Astrocyte (in vitro differentiated cells and primary cell): Measurements from ENCODE around the gene CMSS1. TPM values are rescaled to one million over a fixed set of nuclear protein-coding genes. Genes with fewer than 3 reads are reported as not detected.
A peak's percentile ranks its signal among the peaks of the same experiment; 100 is the strongest.

Source experiments
- DNase-seq: peaks from one replicate; pipeline ENCODE4 v3.0.0-alpha.2; 2010; ENCODE audit warnings: low read depth
- FAIRE-seq: peaks from 2 replicates; lab custom pipeline; 2011; peaks lifted over from hg19 to GRCh38; lab: Jason Lieb, UNC
- H2AFZ ChIP-seq: 2 replicates; pipeline ENCODE4 v1.6.0; 2012; ENCODE audit warnings: low read depth, low read length, inconsistent platforms
- H3K27ac ChIP-seq: 2 replicates; pipeline ENCODE4 v1.5.1; 2011; ENCODE audit warnings: low read depth, low read length, inconsistent platforms
- H3K27me3 ChIP-seq: 2 replicates; pipeline ENCODE4 v1.6.0; 2011; ENCODE audit warnings: low read length, inconsistent platforms; ENCODE audit not compliant: insufficient read depth
- H3K36me3 ChIP-seq: 2 replicates; pipeline ENCODE4 v1.5.1; 2011; ENCODE audit warnings: low read length, inconsistent platforms; ENCODE audit not compliant: insufficient read depth
- H3K4me1 ChIP-seq: 2 replicates; pipeline ENCODE4 v1.5.1; 2011; ENCODE audit warnings: low read length, inconsistent platforms; ENCODE audit not compliant: insufficient read depth
- H3K4me2 ChIP-seq: 2 replicates; pipeline ENCODE4 v1.6.0; 2012; ENCODE audit warnings: low read length, inconsistent platforms
- H3K4me3 ChIP-seq: 2 replicates; pipeline ENCODE4 v1.5.1; 2011; ENCODE audit warnings: low read depth, mild to moderate bottlenecking, low read length, inconsistent platforms; ENCODE audit not compliant: insufficient read depth
- H3K79me2 ChIP-seq: 2 replicates; pipeline ENCODE4 v1.6.0; 2012; ENCODE audit warnings: mild to moderate bottlenecking, low read length, inconsistent platforms; ENCODE audit not compliant: insufficient read depth
- H3K9ac ChIP-seq: 2 replicates; pipeline ENCODE4 v1.6.0; 2012; ENCODE audit warnings: mild to moderate bottlenecking, low read length, inconsistent platforms
- H3K9me3 ChIP-seq: 2 replicates; pipeline ENCODE4 v1.5.1; 2012; ENCODE audit warnings: low read depth, mild to moderate bottlenecking, low read length, inconsistent platforms; ENCODE audit not compliant: insufficient read depth
- H4K20me1 ChIP-seq: 2 replicates; pipeline ENCODE4 v1.6.0; 2012; ENCODE audit warnings: low read length, inconsistent platforms; ENCODE audit not compliant: insufficient read depth
- H3K27ac Mint-ChIP-seq: one replicate; pipeline ENCODE4 v1.8.0; 2021; ENCODE audit warnings: mild to moderate bottlenecking, mixed read lengths; ENCODE audit not compliant: unreplicated experiment
- H3K27me3 Mint-ChIP-seq: one replicate; pipeline ENCODE4 v1.8.0; 2021; ENCODE audit warnings: low read depth, mixed read lengths; ENCODE audit not compliant: unreplicated experiment
- H3K36me3 Mint-ChIP-seq: one replicate; pipeline ENCODE4 v1.8.0; 2021; ENCODE audit warnings: low read depth, mixed read lengths; ENCODE audit not compliant: unreplicated experiment
- H3K4me1 Mint-ChIP-seq: one replicate; pipeline ENCODE4 v1.8.0; 2021; ENCODE audit warnings: low read depth, mixed read lengths; ENCODE audit not compliant: unreplicated experiment
- H3K4me3 Mint-ChIP-seq: one replicate; pipeline ENCODE4 v1.8.0; 2021; ENCODE audit warnings: mild to moderate bottlenecking, moderate library complexity, mixed read lengths; ENCODE audit not compliant: unreplicated experiment
- H3K9me3 Mint-ChIP-seq: one replicate; pipeline ENCODE4 v1.8.0; 2021; ENCODE audit warnings: mild to moderate bottlenecking, mixed read lengths; ENCODE audit not compliant: unreplicated experiment
- CTCF ChIP-seq: IDR thresholded peaks from 2 replicates; pipeline ENCODE4 v1.5.1; 2011; ENCODE audit warnings: low read depth, mild to moderate bottlenecking, inconsistent platforms, low read length, moderate library complexity; ENCODE audit not compliant: insufficient read depth
- EZH2 ChIP-seq: IDR thresholded peaks from 2 replicates; pipeline ENCODE4 v1.6.1; 2012; ENCODE audit warnings: mild to moderate bottlenecking, low read length, inconsistent platforms; ENCODE audit not compliant: insufficient read depth
- total RNA-seq: library from RNA; stranded (reverse); gene quantifications from 2 replicates; pipeline ENCODE4 v1.2.1, GENCODE V29; 2021

The CMSS1 gene
- total RNA-seq, 1 donor from 2014 or later = 12.5 TPM

GRCh38 chr3:99829844-99830243, 12.2 kb downstream of the CMSS1 start:
- no peak overlapping the region for H3K27ac ChIP-seq
- H4K20me1 ChIP-seq = peaks cover 5% of the 10 kb centered on the region
- peaks cover 40% of the 10 kb centered on the region for H3K79me2 ChIP-seq
- Mint-ChIP-seq H3K36me3 (no peaks in the 10 kb centered on the region), H3K4me1 (peaks cover 17% of the 10 kb centered on the region), H3K4me3 (no peak overlapping the region), H3K27ac (no peak overlapping the region), H3K9me3 (no peaks in the 10 kb centered on the region), H3K27me3 (no peaks in the 10 kb centered on the region)
- no peak for DNase-seq
- no peaks in the 10 kb centered on the region for H3K36me3 ChIP-seq
- H3K9me3 ChIP-seq = no peaks in the 10 kb centered on the region
- H3K4me3 ChIP-seq = no peak overlapping the region
- peaks cover 7% of the 10 kb centered on the region for H3K4me1 ChIP-seq
- no peak for TF ChIP-seq EZH2
- TF ChIP-seq CTCF = no peak
- H2AFZ ChIP-seq = no peak overlapping the region
- H3K9ac ChIP-seq = no peak overlapping the region
- FAIRE-seq = peak; percentile 47
- H3K4me2 ChIP-seq = no peak overlapping the region
- no peaks in the 10 kb centered on the region for H3K27me3 ChIP-seq

- H3K36me3 Mint-ChIP-seq = no peaks in the 10 kb centered on the region
Observed at GRCh38 chr3:99833617-99834205, 16.0 kb downstream of the CMSS1 start.

More at GRCh38 chr3:99833617-99834205, 16.0 kb downstream of the CMSS1 start:
- H3K27me3 Mint-ChIP-seq = no peaks in the 10 kb centered on the region
- DNase-seq (no peak), FAIRE-seq (no peak)
- Histone ChIP-seq H3K4me3 (no peak overlapping the region), H4K20me1 (peaks cover 7% of the 10 kb centered on the region), H3K27ac (no peak overlapping the region), H3K9ac (no peak overlapping the region), H3K9me3 (no peaks in the 10 kb centered on the region), H3K4me1 (no peaks in the 10 kb centered on the region), H2AFZ (no peak overlapping the region), H3K27me3 (no peaks in the 10 kb centered on the region), H3K36me3 (no peaks in the 10 kb centered on the region), H3K4me2 (no peak overlapping the region), H3K79me2 (peaks cover 52% of the 10 kb centered on the region)
- no peak overlapping the region for H3K4me3 Mint-ChIP-seq
- no peak overlapping the region for H3K27ac Mint-ChIP-seq
- H3K9me3 Mint-ChIP-seq = no peaks in the 10 kb centered on the region
- TF ChIP-seq CTCF = no peak
- TF ChIP-seq EZH2 = no peak
- peaks cover 8% of the 10 kb centered on the region for H3K4me1 Mint-ChIP-seq
